Endometrium (tissue), 2 donors: ENCODE results near the gene COL6A1.

ENCODE experiments used
- FAIRE-seq: peaks from 2 replicates; lab custom pipeline; 2012; peaks lifted over from hg19 to GRCh38; lab: Jason Lieb, UNC
- donor health status: control.
- donor health status: control.

COL6A1 gene

GRCh38 chr21:45983649-45983965 is 2.0 kb downstream of the COL6A1 start:
- FAIRE-seq: no peak

- FAIRE-seq: no peak
Measured at GRCh38 chr21:45983981-45984551, 2.5 kb downstream of the COL6A1 start.

- no peak for FAIRE-seq
Measured at GRCh38 chr21:45984584-45985095, 3.1 kb downstream of the COL6A1 start.

- no peak for FAIRE-seq
Measured at GRCh38 chr21:45985471-45986315, 4.1 kb downstream of the COL6A1 start.

- FAIRE-seq: no peak
Measured at GRCh38 chr21:45986316-45987051, 4.9 kb downstream of the COL6A1 start.

- no peak for FAIRE-seq
Measured at GRCh38 chr21:45987121-45987711, 5.6 kb downstream of the COL6A1 start.

GRCh38 chr21:45988366-45989347 is 7.1 kb downstream of the COL6A1 start:
- no peak for FAIRE-seq

- no peak for FAIRE-seq
Measured at GRCh38 chr21:45989355-45990048, 7.9 kb downstream of the COL6A1 start.

GRCh38 chr21:45990049-45990711 is 8.6 kb downstream of the COL6A1 start:
- FAIRE-seq: no peak

GRCh38 chr21:45990741-45991605 is 9.4 kb downstream of the COL6A1 start:
- FAIRE-seq: no peak

- no peak for FAIRE-seq
Measured at GRCh38 chr21:45991606-45992300, 10.2 kb downstream of the COL6A1 start.

GRCh38 chr21:45992301-45993209 is 11.0 kb downstream of the COL6A1 start:
- no peak for FAIRE-seq

- no peak for FAIRE-seq
Measured at GRCh38 chr21:45993210-45994085, 11.9 kb downstream of the COL6A1 start.

GRCh38 chr21:45994086-45994661 is 12.6 kb downstream of the COL6A1 start:
- no peak for FAIRE-seq

GRCh38 chr21:45994759-45995685 is 13.5 kb downstream of the COL6A1 start:
- no peak for FAIRE-seq
